ENCODE measurements around the gene FGF14.

The FGF14 gene

DNA sequence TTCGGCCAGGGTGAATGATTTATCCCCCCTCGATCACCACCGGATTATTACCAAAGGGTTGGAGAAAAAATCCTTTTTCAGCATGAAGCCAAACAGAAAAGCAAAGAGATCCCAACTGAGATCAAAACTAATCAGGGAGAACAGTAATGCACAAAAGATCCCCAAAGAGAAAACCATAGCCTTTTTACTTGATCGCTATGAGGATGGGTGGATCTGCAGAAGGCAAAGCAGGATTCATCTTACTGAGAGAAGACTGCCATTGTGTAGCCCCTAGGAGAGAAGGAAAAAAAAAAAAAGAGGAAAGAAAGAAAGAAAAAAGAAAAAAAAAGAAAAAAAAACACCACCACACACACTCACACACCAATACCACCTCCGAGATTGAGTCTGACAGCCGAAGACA lies at the start of gene FGF14:
Gene FGF14, minus strand, starts transcription at position 283 of the 400 bp plus-strand sequence.
- no peak for DNase-seq (ENCODE audit: low read depth)

DNA sequence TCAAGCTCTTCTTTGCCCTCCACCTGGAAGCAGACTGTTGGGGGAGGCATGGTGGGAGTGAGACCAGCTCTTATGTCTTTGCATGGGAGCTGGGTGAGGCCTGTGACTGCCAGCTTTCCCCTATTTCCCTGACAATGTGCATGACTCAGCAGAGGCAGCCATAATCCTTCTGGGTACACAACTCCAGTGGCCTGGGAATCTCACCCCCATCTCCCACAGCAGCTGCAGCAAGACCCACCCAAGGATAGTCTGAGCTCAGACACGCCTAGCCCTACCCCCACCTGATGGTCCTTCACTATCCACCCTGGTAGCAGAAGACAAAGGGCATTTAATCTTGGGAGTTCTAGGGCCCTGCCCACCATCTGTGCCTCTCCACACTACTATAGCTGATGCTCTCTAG lies 41.4 kb upstream of the FGF14 start:
- no peak for DNase-seq (ENCODE audit: low read depth)

DNA sequence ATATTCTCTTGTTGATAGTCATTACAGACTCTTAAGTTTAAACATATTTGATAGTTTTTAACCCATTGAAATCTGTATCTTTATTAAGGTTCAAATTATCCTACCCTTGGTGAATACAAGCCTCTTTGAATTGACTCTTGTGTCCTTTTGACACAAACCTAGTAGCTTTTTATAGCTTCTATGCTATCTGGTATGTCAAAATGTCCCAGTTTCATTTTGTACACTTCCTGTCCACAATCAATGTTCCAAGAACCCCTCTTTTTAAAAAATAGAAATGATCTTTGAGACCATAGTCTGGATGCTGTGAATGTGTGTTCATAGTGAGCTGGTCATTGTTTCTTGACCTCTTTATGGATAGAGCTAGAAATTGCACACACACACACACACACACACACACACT lies 39.2 kb upstream of the FGF14 start:
- no peak for DNase-seq (ENCODE audit: low read depth)

DNA sequence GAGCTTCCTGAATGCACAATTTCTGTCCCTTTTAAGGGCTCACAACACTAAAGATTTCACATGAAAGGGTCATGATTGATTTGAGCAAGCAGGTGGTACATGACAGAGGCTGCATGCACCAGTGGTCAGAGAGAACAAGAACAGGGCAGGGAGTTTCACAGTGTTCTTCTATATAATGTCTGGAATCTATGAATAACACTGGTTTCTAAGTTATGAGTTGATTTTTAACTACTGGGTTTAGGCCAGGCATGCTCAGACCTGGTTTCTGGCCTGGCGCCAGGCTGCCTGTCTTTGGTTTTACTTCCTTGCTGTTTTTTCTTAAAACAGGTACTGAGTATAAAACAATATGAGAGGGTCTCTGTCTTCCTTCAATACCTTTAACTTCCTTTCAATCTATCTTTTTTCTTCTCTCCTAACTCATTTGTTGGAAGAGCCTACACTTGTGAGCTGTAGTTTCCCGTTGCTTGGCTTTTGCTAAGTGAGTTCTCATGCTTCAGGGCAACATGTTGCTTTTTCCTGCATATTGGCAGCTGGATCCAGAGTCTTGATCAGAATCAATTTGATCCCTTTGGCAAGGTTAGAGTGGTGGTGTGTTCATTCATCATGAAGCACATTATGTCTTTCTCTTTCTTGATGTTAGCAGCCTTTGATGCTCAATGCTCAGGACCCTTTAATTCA lies 38.5 kb upstream of the FGF14 start:
- DNase-seq (ENCODE audit: low read depth), result no peak

GRCh38 chr13:102422690-102423089 lies 20.8 kb upstream of the FGF14 start:
- no peak for DNase-seq (ENCODE audit: low read depth)

- no peak for DNase-seq (ENCODE audit: low read depth)
Observed at GRCh38 chr13:102405499-102406100, 3.8 kb upstream of the FGF14 start.

GRCh38 chr13:102402290-102402689 lies 442 bp upstream of the FGF14 start:
- no peak for DNase-seq (ENCODE audit: low read depth)

- DNase-seq (ENCODE audit: low read depth), result no peak
Observed at GRCh38 chr13:102401265-102401664, 583 bp downstream of the FGF14 start.

- DNase-seq (ENCODE audit: low read depth), result no peak
Observed at GRCh38 chr13:102400675-102401145, 1.1 kb downstream of the FGF14 start.

GRCh38 chr13:102399791-102400674 lies 1.8 kb downstream of the FGF14 start:
- no peak for DNase-seq (ENCODE audit: low read depth)

DNA sequence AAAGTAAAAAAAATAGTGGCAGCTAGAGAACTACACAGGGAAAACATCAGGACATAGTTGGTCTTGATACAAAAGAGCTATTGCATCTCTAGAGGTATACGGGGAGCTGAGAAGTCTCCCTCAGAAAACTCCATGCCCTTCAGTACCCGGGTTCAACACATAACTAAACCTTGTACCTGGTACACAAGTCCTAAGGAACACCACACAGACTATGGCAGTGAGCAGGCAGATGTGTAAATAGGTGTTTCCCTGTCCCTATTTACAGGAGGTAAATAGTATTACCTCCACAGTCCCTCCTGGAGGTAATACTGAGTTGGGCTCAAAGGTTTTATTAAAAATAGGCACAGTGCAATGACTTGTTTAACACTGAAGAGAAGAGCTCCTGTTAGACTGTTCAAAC lies 5.9 kb downstream of the FGF14 start:
- DNase-seq (ENCODE audit: low read depth), result no peak

GRCh38 chr13:102395174-102395573 lies 6.7 kb downstream of the FGF14 start:
- DNase-seq (ENCODE audit: low read depth), result no peak

GRCh38 chr13:102394158-102395053 lies 7.4 kb downstream of the FGF14 start:
- DNase-seq (ENCODE audit: low read depth), result peak; percentile 13

DNA sequence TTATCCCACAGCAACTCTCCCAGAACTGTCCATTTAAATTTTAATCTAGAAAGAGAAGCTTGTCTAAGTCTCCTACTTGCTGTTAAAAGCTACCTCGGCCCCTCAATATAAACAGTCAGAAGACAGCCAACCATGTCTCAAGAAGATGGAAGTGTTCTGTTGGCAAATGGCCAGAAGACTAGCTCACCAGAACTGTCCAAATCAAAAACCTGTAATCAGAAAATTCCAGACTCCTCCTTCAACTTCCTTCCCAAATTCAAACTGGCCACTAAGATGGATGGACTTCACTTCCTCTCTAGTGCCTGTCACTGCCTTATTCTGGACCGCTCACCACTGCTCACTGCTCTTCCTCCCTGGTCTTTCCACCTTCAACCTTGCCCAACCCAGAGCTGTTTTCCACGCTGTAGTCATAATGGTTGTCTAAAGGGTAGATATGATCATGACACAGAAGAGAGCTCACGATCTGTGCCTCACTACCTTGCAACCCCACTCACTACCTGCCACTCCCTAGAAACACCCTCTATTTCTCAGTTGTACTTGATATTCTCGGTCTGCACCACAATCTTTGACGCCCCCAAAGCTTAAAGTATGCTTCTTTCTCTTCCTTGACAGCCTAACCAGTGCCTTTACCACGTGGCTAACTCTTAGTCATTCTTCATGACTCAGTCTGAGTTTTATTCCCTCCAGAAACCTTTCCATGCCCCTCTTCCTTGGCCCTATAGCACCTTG lies 9.2 kb downstream of the FGF14 start:
- DNase-seq (ENCODE audit: low read depth), result no peak

GRCh38 chr13:102386461-102386860 lies 15.4 kb downstream of the FGF14 start:
- DNase-seq (ENCODE audit: low read depth), result no peak

- DNase-seq (ENCODE audit: low read depth), result no peak
Observed at GRCh38 chr13:102380012-102380411, 21.8 kb downstream of the FGF14 start.

GRCh38 chr13:102376318-102376717 lies 25.5 kb downstream of the FGF14 start:
- DNase-seq (ENCODE audit: low read depth), result no peak

- no peak for DNase-seq (ENCODE audit: low read depth)
Observed at GRCh38 chr13:102374726-102375125, 27.1 kb downstream of the FGF14 start.

GRCh38 chr13:102374233-102374632 lies 27.6 kb downstream of the FGF14 start:
- no peak for DNase-seq (ENCODE audit: low read depth)

DNA sequence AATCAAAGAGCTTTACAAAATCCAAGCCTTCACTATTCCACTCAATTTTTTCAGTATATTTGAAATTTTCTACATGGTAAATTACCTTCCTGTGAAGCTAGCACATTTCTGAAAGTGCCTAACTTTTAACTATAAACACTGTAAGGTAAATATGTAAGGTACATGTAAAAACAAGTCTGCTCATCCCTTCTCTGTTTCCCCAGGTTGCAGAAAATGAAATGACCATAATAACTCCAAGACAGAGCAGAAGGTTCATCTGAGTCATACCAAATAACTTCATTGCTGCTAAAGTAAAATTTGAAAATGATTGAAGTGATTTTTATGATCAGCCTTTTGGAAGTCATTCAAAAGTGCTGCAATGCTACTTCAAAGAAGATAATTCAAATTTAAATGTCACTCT lies 28.6 kb downstream of the FGF14 start:
- no peak for DNase-seq (ENCODE audit: low read depth)

DNA sequence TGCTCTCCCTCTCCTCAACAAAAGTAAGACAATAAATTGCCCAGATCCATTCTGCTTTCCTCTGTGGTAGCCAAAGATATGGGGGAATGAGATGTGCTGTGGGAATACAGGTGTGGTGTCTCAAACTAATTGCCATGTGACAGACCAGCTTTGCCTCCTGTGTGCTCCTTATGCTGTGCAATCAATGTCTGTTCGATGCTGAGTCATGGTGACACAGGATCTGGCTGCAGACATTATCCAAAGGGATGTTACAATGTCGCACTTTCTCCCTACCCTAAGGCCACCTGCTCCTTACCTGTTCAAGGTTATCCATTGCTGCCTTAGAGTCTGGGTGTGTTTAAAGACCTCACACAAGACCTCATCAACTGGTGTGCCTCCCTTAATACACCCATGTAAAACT lies 32.5 kb downstream of the FGF14 start:
- no peak for DNase-seq (ENCODE audit: low read depth)
